ENCODE data around the gene FAXC.
"Not testable (repeated sequence)": the region's sequence is repeated elsewhere in the genome, so short reads cannot be mapped to it uniquely, and the experiment has no call there.

The FAXC gene

GRCh38 chr6:99276747-99277146 is 72.7 kb downstream of the FAXC start:
- no peak for DNase-seq

- no peak for DNase-seq
Measured at GRCh38 chr6:99270826-99271225, 78.6 kb downstream of the FAXC start.

- no peak for DNase-seq
Measured at GRCh38 chr6:99270030-99270429, 79.4 kb downstream of the FAXC start.

GRCh38 chr6:99269207-99269606 is 80.3 kb downstream of the FAXC start:
- no peak for DNase-seq

- not testable (repeated sequence) for DNase-seq
Measured at GRCh38 chr6:99266996-99267395, 82.5 kb downstream of the FAXC start.

GRCh38 chr6:99265447-99265846 is 84.0 kb downstream of the FAXC start:
- DNase-seq, result not testable (repeated sequence)

GRCh38 chr6:99254616-99255550 is 94.6 kb downstream of the FAXC start:
- no peak for DNase-seq

GRCh38 chr6:99253271-99253670 is 96.2 kb downstream of the FAXC start:
- no peak for DNase-seq

- no peak for DNase-seq
Measured at GRCh38 chr6:99252421-99252820, 97.1 kb downstream of the FAXC start.

GRCh38 chr6:99250476-99250875 is 99.0 kb downstream of the FAXC start:
- DNase-seq, result no peak

- DNase-seq, result no peak
Measured at GRCh38 chr6:99246602-99247001, 102.9 kb downstream of the FAXC start.

GRCh38 chr6:99241905-99242534 is 107.5 kb downstream of the FAXC start:
- no peak for DNase-seq

- no peak for DNase-seq
Measured at GRCh38 chr6:99236010-99236409, 113.5 kb downstream of the FAXC start.

- DNase-seq, result no peak
Measured at GRCh38 chr6:99233219-99233618, 116.3 kb downstream of the FAXC start.

- DNase-seq, result no peak
Measured at GRCh38 chr6:99232056-99232455, 117.4 kb downstream of the FAXC start.

GRCh38 chr6:99225172-99225571 is 124.3 kb downstream of the FAXC start:
- DNase-seq, result no peak
